ENCODE results near the gene SMG7.
A peak's percentile ranks its signal among the peaks of the same experiment; 100 is the strongest.

Gene SMG7

GRCh38 chr1:183433703-183434102, 38.6 kb upstream of the SMG7 start:
- no peak for DNase-seq (ENCODE audit: low read depth)
- no peak overlapping the region for H3K4me3 ChIP-seq (ENCODE audit: control insufficient read depth, low read depth, low read length)
- TF ChIP-seq CTCF (conservative IDR thresholded peaks at IDR 0.05; ENCODE audit: control insufficient read depth, insufficient read depth, low read depth, low read length) = no peak

DNA sequence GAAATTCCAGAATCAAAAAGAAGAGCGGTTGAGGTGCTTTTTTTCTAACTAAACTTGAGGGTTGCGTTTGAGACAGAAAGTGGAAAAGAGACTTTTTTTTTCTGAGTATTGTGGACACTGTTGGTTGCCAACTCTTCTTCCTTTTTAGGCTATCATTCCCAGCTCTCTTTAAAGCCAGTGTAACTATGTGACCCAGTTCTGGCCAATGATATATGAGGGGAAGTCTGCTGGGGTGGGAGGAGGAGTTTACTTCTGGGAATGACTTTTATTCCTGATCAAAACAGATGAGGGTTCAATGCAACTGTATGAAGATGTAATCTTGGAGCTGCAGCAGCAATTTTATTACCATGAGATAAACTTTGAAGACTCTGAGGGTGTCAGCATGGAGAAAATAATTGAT, 36.8 kb upstream of the SMG7 start:
- TF ChIP-seq CTCF (conservative IDR thresholded peaks at IDR 0.05; ENCODE audit: control insufficient read depth, insufficient read depth, low read depth, low read length) = no peak
- no peak for DNase-seq (ENCODE audit: low read depth)
- H3K4me3 ChIP-seq (ENCODE audit: control insufficient read depth, low read depth, low read length) = no peak overlapping the region

DNA sequence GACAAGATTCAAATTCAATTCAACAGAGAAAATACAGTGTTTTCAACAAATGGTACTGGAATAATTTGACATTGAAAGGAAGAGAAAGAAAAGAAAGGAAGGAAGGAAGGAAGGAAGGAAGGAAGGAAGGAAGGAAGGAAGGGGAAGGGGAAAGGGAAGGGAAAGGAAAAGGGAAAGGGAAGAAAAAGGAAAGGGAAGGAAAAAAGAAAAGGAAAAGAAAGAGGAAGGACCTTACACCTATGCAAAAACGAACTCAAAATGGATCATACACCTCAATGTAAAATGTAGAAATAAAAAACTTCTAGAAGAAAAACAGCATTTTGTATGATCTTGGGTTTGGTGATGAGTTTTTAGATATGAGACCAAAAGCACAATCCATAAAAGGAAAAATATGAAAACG, 34.2 kb upstream of the SMG7 start:
- TF ChIP-seq CTCF (conservative IDR thresholded peaks at IDR 0.05; ENCODE audit: control insufficient read depth, insufficient read depth, low read depth, low read length) = no peak
- no peak for DNase-seq (ENCODE audit: low read depth)
- no peak overlapping the region for H3K4me3 ChIP-seq (ENCODE audit: control insufficient read depth, low read depth, low read length)

GRCh38 chr1:183443011-183443410, 29.3 kb upstream of the SMG7 start:
- no peak overlapping the region for H3K4me3 ChIP-seq (ENCODE audit: control insufficient read depth, low read depth, low read length)
- DNase-seq (ENCODE audit: low read depth) = peak; percentile 45
- no peak for TF ChIP-seq CTCF (conservative IDR thresholded peaks at IDR 0.05; ENCODE audit: control insufficient read depth, insufficient read depth, low read depth, low read length)

- H3K4me3 ChIP-seq (ENCODE audit: control insufficient read depth, low read depth, low read length) = no peak overlapping the region
- DNase-seq (ENCODE audit: low read depth) = no peak
- TF ChIP-seq CTCF (conservative IDR thresholded peaks at IDR 0.05; ENCODE audit: control insufficient read depth, insufficient read depth, low read depth, low read length) = no peak
Observed at GRCh38 chr1:183443466-183443865, 28.8 kb upstream of the SMG7 start.

DNA sequence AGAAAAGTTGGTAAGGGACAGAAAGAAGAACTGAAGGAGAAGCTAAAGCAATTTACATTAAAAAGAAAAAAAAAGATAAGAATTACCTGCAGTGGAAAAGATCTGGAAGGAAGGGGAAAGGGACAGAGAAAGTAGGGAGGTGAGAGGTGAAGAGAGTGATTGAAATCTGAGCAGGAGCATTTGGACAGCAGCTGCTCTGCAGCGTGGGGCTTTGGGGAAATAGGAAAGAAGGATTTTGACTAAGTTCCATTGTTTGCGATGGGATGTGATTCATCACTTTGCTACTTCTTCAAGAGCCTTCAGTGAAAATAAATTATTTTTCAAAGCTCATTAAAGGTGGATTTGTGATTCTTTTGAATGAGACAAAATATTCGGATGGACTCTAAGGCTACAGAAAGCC, 28.1 kb upstream of the SMG7 start:
- peak; percentile 37 for DNase-seq (ENCODE audit: low read depth)
- no peak for TF ChIP-seq CTCF (conservative IDR thresholded peaks at IDR 0.05; ENCODE audit: control insufficient read depth, insufficient read depth, low read depth, low read length)
- H3K4me3 ChIP-seq (ENCODE audit: control insufficient read depth, low read depth, low read length) = no peak overlapping the region

DNA sequence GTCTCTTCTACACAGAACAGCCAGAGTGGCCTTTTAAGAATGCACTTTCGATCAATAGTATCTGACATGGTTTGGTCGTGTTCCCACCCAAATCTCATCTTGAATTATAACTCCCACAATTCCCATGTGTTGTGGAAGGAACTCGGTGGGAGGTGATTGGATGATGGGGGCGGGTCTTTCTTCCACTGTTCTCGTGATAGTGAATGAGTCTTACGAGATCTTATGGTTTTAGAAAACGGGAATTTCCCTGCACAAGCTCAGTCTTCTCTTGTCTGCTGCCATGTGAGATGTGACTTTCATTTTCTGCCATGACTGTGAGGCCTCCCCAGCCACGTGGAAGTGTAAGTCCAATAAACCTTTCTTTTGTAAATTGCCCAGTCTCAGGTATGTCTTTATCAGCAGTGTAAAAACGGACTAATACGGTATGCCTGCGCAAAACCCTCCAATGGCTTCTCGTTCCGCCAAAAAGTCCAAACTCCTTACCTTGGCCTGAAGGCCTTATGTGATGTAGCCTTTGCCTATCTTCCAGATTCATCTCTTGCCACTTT, 23.0 kb upstream of the SMG7 start:
- H3K4me3 ChIP-seq (ENCODE audit: control insufficient read depth, low read depth, low read length) = no peak overlapping the region
- DNase-seq (ENCODE audit: low read depth) = no peak
- TF ChIP-seq CTCF (conservative IDR thresholded peaks at IDR 0.05; ENCODE audit: control insufficient read depth, insufficient read depth, low read depth, low read length) = no peak
